ENCODE results near the gene ZFP92. TPM values are rescaled to one million over a fixed set of nuclear protein-coding genes. Genes with fewer than 3 reads are reported as not detected.

The ZFP92 gene
- total RNA-seq, 4 donors from 2014 or later, result 0.26 to 0.38 (median 0.30) TPM; not detected in 1

GRCh38 chrX:153443476-153444332, 32.4 kb downstream of the ZFP92 start:
- DNase-seq (ENCODE audit: low spot score in 2 of 2), result no peak
- WGBS, result 88% methylated on average over 20 of the region's 25 CpGs
- H3K4me3 ChIP-seq, result no peak overlapping the region
- H3K4me1 ChIP-seq, result no peaks in the 10 kb centered on the region
- H3K27me3 ChIP-seq, result no peaks in the 10 kb centered on the region
- no peak overlapping the region for H3K27ac ChIP-seq
- no peaks in the 10 kb centered on the region for H3K36me3 ChIP-seq
- no peaks in the 10 kb centered on the region for H3K9me3 ChIP-seq
- TF ChIP-seq EP300 (IDR thresholded peaks at IDR 0.05), result no peak
- no peak for TF ChIP-seq POLR2A (IDR thresholded peaks at IDR 0.05)
- TF ChIP-seq POLR2AphosphoS5 (IDR thresholded peaks at IDR 0.05), result no peak
- TF ChIP-seq CTCF (IDR thresholded peaks at IDR 0.05), result no peak

GRCh38 chrX:153444333-153445011, 33.2 kb downstream of the ZFP92 start:
- WGBS, result 89% methylated on average over 33 of the region's 37 CpGs

GRCh38 chrX:153445106-153445855, 34.0 kb downstream of the ZFP92 start:
- no peak overlapping the region for H3K4me3 ChIP-seq
- no peaks in the 10 kb centered on the region for H3K27me3 ChIP-seq
- TF ChIP-seq CTCF (IDR thresholded peaks at IDR 0.05), result no peak
- no peak for TF ChIP-seq POLR2A (IDR thresholded peaks at IDR 0.05)
- TF ChIP-seq POLR2AphosphoS5 (IDR thresholded peaks at IDR 0.05), result no peak
- TF ChIP-seq EP300 (IDR thresholded peaks at IDR 0.05), result no peak
- 81% methylated on average over 20 of the region's 35 CpGs for WGBS
- peaks cover 9% of the 10 kb centered on the region for H3K36me3 ChIP-seq
- H3K4me1 ChIP-seq, result no peaks in the 10 kb centered on the region
- no peak for DNase-seq (ENCODE audit: low spot score in 2 of 2)
- no peaks in the 10 kb centered on the region for H3K9me3 ChIP-seq
- no peak overlapping the region for H3K27ac ChIP-seq

More at GRCh38 chrX:153444333-153445011, 33.2 kb downstream of the ZFP92 start:
- Histone ChIP-seq H3K27ac (no peak overlapping the region), H3K27me3 (no peaks in the 10 kb centered on the region), H3K4me3 (no peak overlapping the region), H3K4me1 (no peaks in the 10 kb centered on the region), H3K36me3 (peaks cover 2% of the 10 kb centered on the region), H3K9me3 (no peaks in the 10 kb centered on the region)
- no peak for TF ChIP-seq CTCF (IDR thresholded peaks at IDR 0.05)
- TF ChIP-seq POLR2AphosphoS5 (IDR thresholded peaks at IDR 0.05), result no peak
- TF ChIP-seq POLR2A (IDR thresholded peaks at IDR 0.05), result no peak
- no peak for TF ChIP-seq EP300 (IDR thresholded peaks at IDR 0.05)
- DNase-seq (ENCODE audit: low spot score in 2 of 2), result no peak

GRCh38 chrX:153445856-153446635, 34.8 kb downstream of the ZFP92 start, which contains the start of gene TREX2:
Gene TREX2 (minus strand): TSS chrX:153446056. CDS start chrX:153445430, 626 bp downstream.
- no peak within 1 kb of the TSS for H3K4me3 ChIP-seq
- DNase-seq (ENCODE audit: low spot score in 2 of 2), result no peak
- H3K36me3 ChIP-seq, result peaks cover 9% of the 10 kb centered on the region
- WGBS, result 59% methylated on average over 20 of the region's 30 CpGs
- H3K27ac ChIP-seq, result no peak within 1 kb of the TSS
- TF ChIP-seq POLR2A (IDR thresholded peaks at IDR 0.05) (no peak), CTCF (IDR thresholded peaks at IDR 0.05) (no peak), EP300 (IDR thresholded peaks at IDR 0.05) (no peak), POLR2AphosphoS5 (IDR thresholded peaks at IDR 0.05) (no peak)
- no peaks in the 10 kb centered on the region for H3K27me3 ChIP-seq
- H3K4me1 ChIP-seq, result no peaks in the 10 kb centered on the region
- H3K9me3 ChIP-seq, result no peaks in the 10 kb centered on the region
